Activated CD4-positive, CD25-positive, alpha-beta regulatory T cell treated with anti-CD3 and anti-CD28 coated beads, Interleukin-2, amount 50 U/mL, for 72 hours (primary cell): ENCODE results near the gene PACRG.

ENCODE experiments used
- DNase-seq: peaks from one replicate; pipeline ENCODE4 v3.0.0; 2021

The PACRG gene

GRCh38 chr6:163021054-163021453 is 293.3 kb downstream of the PACRG start:
- no peak for DNase-seq

- DNase-seq, result no peak
These were observed 295.9 kb downstream of the PACRG start for GRCh38 chr6:163023700-163024099.

GRCh38 chr6:163026893-163027292 is 299.1 kb downstream of the PACRG start:
- no peak for DNase-seq

GRCh38 chr6:163030980-163031379 is 303.2 kb downstream of the PACRG start:
- DNase-seq, result no peak

GRCh38 chr6:163031931-163032330 is 304.2 kb downstream of the PACRG start:
- no peak for DNase-seq

GRCh38 chr6:163036160-163036645 is 308.4 kb downstream of the PACRG start:
- DNase-seq, result no peak

- DNase-seq, result no peak
These were observed 310.5 kb downstream of the PACRG start for GRCh38 chr6:163038317-163038716.

- no peak for DNase-seq
These were observed 320.6 kb downstream of the PACRG start for GRCh38 chr6:163048345-163048744.

- DNase-seq, result no peak
These were observed 326.0 kb downstream of the PACRG start for GRCh38 chr6:163053667-163054344.

GRCh38 chr6:163054641-163055040 is 326.9 kb downstream of the PACRG start:
- DNase-seq, result no peak

- no peak for DNase-seq
These were observed 329.5 kb downstream of the PACRG start for GRCh38 chr6:163057260-163057659.

GRCh38 chr6:163062790-163063189 is 335.0 kb downstream of the PACRG start:
- no peak for DNase-seq

GRCh38 chr6:163063561-163063960 is 335.8 kb downstream of the PACRG start:
- DNase-seq, result no peak

GRCh38 chr6:163064397-163064796 is 336.6 kb downstream of the PACRG start:
- no peak for DNase-seq

- no peak for DNase-seq
These were observed 338.4 kb downstream of the PACRG start for GRCh38 chr6:163066200-163066599.

- no peak for DNase-seq
These were observed 349.4 kb downstream of the PACRG start for GRCh38 chr6:163077134-163077533.

- DNase-seq, result no peak
These were observed 350.9 kb downstream of the PACRG start for GRCh38 chr6:163078712-163079111.

- DNase-seq, result no peak
These were observed 352.5 kb downstream of the PACRG start for GRCh38 chr6:163080228-163080627.

- DNase-seq, result no peak
These were observed 355.4 kb downstream of the PACRG start for GRCh38 chr6:163083141-163083540.

- no peak for DNase-seq
These were observed 357.7 kb downstream of the PACRG start for GRCh38 chr6:163085426-163085825.

- DNase-seq, result no peak
These were observed 358.3 kb downstream of the PACRG start for GRCh38 chr6:163085861-163086623.

- DNase-seq, result no peak
These were observed 358.8 kb downstream of the PACRG start for GRCh38 chr6:163086624-163086920.

GRCh38 chr6:163087981-163088380 is 360.2 kb downstream of the PACRG start:
- no peak for DNase-seq

GRCh38 chr6:163092876-163093275 is 365.1 kb downstream of the PACRG start:
- no peak for DNase-seq

- no peak for DNase-seq
These were observed 367.1 kb downstream of the PACRG start for GRCh38 chr6:163094881-163095280.
